GM18517 (cell line): ENCODE results near the gene RNF149.
A peak's percentile ranks its signal among the peaks of the same experiment; 100 is the strongest.

Experiments
- ATAC-seq: cut with Tn5 transposase; IDR thresholded peaks from one replicate; pipeline ENCODE4 v1.9.1; 2021; ENCODE audit warnings: mild to moderate bottlenecking, moderate library complexity; ENCODE audit not compliant: unreplicated experiment

Gene RNF149

DNA sequence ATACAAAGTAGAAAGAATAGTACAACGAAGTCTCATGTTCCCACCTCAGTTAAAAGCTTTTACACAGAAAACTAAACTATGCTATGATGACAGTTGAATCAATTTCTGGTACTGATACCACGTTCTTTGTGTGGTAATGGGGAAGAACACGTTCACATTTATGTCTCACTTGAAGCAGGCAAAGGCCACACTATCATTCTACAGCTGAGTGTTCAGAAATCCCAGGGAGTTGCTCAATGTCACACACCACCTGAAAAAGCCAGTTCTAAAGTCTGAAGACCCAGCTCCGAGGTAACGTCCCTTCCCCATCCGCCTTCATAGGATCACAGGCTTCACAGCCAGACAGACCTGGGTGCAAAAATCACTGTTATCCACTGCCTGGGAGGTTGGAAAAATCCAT lies 8.9 kb downstream of the RNF149 start:
- ATAC-seq: no peak

DNA sequence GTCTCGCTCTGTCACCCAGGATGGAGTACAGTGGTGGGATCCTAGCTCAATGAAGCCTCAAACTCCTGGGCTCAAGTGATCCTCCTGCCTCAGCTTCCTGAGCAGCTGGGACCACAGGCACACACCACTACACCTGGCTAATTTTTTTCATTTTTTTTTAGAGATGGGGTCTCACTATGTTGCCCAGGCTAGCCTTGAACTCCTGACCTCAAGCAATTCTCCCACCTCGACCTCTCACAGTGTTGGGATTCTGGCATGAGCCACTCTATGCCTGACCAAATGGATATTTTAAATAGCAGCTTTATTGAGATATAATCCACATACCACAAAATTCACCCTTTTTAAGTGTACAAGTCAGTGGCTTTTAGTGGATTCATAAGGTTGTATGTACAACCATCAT lies 11.1 kb downstream of the RNF149 start:
- ATAC-seq: no peak

DNA sequence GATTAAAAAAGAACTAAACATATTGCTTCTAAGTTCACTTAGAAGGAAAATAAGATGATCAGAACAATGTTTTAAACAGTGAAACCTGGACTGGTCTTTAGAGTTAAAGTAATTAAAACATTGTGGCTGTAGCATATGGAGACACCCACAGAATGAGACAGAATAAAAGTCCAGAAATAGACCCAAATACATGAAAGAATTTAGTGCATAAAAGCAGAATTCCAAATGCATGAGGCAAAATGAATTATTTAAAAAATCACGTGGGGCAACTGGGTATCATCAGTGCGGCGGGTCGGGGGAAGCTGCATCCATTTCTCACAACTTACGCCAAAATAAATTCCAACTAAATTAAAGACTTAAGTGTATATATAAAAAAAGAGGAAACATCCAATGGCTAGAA lies 12.1 kb downstream of the RNF149 start:
- ATAC-seq: no peak

DNA sequence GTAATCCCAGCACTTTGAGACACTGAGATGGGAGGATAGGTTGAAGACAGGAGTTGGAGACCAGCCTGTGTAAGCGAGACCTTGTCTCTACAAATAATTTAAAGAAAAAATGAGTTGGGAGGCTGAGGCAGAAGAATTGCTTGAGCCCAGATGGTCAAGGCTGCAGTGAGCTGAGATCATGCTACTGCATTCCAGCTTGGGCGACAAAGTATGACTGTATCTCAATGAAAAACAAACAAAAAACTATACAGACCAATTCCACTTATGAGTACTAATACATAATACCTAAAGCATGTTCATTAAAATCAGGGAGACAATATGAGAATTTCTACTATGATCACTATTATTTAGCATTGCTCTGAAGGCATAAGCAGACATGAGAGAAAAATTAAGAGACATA lies 12.6 kb downstream of the RNF149 start:
- ATAC-seq: no peak

DNA sequence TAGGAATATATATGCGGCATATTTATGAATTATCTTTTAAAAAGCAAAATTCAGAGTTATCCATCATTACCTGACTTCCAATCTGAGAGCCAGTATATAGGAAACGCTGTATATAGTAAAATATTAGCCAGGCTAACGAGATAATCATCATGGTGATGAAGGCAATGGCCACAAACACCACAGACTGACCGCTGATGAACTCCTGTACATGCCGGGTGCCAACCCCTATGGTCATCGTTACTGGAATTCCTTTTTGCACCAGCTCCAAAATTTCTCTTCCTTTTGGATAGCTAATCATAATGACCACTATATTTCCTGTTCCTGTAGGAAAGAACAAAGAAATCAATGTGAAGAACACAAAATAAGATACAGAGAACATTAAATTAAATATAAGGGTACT lies 13.6 kb downstream of the RNF149 start:
- no peak for ATAC-seq

DNA sequence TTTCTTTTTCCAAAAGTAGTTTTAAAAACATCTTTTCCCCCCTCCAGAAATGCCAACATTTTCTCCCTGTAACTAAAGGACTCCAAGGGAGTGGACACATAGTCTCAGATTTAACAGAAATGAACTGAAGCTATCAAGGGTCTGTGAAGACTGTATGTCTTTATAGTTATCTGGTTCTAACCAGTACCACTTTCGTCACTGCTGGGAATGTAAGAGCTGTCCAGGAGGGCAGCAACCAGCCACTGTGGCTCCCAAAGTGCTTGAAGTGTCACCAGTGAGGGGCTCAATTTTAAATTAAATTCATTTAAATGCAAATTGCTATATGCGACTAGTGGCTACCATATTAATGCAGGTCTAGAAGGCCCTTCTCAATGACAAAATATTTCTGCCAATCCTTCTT lies 15.0 kb downstream of the RNF149 start:
- no peak for ATAC-seq

DNA sequence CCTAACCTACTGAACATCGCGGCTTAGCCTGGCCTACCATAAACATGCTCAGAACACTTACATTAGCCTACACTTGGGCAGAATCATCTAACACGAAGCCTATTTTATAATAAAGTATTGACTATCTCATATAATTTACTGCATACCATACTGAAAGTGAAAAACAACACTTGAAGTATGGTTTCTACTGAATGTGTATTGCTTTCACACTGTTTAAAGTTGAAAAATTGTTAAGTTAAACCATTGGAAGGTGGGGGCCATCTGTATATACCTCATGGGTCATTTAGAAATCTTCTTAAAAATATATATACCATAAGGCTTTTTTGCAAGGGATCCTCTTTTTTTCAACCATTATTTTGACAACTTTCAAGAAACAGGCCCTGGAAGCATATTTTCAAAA lies 16.5 kb downstream of the RNF149 start:
- ATAC-seq: peak; percentile 59

DNA sequence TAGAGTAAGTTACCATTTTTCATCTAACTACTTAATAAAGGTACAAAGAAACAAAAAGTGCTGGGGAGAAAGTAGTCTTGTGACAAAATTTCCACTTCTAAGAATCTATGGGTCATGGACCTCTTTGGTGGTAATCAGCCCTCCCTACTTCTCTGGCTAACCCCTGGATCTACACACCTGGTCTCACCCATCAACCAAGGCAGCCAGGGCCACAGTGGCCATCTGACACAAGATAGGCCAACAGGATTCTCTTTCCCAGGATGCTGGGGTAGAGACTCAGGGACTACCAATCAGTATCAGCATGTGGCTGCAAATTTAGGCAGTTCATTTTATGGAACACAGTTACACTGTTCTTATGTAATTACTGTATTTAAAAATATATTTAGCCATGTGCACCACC lies 17.8 kb downstream of the RNF149 start:
- no peak for ATAC-seq

DNA sequence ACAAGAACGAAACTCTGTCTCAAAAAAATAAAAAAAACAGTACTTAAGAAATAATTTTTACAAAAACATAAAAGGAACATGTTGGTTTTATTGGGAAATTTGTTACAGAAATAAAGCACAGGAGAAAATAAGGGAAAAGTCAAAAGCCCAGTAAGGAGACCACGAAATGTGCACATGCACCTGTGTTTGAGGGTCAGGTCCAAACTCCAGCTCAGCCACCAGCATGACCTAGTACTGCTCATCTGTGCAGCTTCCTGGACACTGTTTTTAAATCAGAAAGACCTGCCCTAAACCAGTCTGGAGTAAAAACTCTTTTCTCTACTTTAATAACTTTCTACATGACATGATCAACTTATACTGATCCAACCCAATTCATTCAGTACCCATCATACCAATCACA lies 21.2 kb downstream of the RNF149 start:
- ATAC-seq: no peak

DNA sequence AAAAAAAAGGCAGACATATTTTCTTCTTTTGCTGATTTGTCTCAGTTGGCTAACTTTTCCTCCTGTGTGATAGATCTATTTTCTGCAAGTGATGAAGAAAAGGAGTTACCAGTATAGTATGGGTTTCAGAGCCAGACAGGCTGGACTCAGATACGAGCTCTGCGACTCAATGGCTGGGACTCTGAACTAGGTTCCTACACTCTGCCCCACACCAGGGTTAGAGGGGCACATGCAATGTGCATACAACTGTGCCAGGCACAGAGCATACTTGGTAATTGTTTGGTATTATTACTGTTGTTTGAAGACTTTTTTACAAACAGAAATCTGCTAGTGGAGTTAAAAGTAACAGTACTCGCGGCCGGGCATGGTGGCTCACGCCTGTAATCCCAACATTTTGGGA lies 21.8 kb downstream of the RNF149 start:
- ATAC-seq: no peak

DNA sequence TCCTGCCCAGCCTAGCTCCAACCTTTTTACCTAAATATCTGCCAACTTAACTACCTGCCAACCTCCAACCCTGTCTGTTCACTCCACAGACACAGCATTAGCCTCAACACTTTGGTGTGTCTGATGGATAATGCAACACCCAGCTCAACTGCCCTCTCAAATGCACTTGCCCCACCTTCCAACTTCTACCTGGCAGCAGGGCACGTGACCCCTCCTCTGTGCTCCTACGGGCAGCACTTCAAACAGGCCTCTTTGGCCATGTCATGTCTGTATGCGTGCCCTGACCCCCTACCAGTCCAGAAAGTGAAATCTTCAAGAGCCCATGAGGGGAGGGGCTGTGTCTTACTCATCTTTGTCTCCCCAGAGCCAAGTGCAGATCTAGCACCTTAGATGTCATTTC lies 25.5 kb downstream of the RNF149 start:
- ATAC-seq: no peak

DNA sequence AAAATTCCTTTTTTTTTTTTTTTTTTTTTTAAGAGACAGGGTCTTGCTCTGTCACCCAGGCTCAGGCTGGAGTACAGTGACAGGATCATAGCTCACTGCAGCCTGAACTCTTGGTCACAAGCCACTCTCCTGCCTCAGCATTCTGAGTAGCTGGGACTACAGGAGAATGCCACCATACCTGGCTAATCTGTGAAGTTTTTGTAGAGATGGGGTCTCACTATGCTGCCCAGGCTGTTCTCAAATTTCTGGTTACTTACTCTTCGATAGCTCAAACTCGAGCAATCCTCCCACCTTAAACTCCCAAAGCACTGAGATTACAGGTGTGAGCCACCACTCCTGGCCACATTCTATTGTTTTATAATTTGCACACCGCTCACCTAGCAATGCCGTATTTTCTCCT lies 27.0 kb downstream of the RNF149 start:
- ATAC-seq: no peak

DNA sequence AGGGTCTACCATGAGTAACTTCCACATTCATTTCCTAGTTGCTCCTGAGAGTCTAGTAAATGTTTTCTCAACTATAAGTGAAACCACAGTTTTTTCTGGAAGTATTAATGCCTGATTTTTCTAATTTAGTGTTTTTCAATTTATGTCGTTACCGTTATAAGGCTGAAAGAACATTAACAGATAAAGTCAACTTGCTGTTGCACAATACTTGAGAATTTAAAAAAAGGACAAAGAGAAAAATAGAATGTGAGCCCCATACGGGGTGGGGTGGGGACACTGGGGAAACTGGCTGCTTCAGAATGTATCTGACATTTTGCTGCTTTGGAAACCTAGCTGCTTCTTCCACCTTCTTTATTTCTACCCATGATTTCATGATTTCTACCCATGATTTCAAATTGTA lies 29.6 kb downstream of the RNF149 start:
- no peak for ATAC-seq

DNA sequence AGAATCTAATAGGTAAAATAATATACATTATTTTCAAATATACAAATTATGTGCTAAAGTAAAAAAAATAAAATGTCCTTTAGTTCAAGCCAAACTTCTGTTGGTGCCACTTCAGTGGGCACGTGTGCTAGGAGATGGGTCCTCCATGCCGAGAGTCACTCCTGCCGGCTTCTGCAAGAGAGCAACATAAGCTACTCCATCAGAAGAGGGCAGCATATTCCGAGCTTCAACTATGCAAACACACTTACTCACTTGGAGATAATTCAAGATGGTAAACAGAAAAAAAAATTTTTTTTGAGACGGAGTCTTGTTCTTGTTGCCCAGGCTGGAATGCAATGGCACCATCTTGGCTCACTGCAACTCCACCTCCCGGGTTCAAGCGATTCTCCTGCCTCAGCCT lies 31.4 kb downstream of the RNF149 start:
- no peak for ATAC-seq

DNA sequence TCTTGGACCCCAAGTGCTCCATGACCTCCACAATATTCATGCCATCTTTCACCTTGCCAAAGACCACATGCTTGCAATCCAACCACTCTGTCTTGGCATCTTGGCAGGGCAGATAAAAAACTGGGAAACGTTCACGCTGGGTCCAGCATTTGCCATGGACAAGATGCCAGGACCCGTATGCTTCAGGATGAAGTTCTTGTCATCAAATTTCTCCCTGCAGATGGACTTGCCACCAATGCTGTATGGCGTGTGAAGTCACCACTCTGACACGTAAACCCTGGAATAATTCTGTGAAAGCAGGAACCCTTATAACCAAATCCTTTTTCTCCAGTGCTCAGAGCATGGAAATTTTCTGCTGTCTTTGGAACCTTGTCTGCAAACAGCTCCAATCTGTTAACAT lies 34.4 kb downstream of the RNF149 start:
- ATAC-seq: no peak

DNA sequence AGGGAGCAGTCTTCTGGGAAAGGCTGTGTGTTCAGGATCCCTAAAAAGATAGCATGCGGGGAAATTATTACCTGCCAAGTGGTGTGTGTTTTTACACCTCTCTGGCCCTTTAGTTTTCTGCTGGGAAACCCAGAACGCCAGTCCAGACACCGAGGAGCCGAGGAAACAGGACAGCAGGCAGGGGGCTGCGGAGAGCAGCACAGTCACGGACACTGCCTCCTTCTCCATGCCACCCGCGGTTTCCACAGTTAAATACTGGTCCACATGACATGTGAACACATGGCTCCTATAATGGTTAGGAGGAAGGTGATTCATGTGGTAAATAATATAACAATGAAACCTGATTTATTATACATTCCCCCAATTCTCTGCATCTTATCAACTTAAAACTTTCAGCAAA lies 35.4 kb downstream of the RNF149 start:
- ATAC-seq: no peak

DNA sequence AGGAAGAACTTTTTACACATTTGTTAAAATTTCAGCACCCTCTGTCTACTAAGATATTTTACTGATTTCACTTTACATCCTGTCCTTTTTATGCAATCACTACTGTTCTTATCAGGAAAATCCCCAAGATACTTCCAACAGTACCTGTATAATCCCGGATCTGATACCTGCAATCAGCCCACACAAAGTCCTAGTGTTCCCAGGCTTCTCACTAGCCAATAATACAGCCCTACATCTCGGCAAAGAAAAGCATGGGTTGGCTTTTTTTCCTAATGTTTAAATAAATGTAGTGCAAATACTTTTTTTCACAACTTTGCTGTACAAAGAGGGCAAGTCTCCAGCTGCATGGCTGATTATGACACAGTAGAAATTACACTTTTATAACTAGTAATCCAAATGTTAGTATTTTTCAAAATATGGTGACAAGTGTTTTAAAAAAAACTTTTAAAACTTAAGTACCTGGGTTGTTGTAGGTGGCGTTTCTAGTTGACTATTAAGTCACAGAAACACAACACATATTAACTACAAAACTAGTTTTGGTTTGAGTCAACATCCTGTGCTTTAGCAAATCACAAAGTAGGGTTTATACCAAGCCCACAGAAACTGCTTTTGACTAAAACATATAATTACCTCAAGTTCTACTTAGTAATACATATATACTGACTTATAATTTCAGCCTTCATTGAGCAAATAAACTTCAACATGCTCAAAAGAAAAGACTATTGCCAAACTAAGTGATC lies 36.3 kb downstream of the RNF149 start:
- ATAC-seq: peak; percentile 86

DNA sequence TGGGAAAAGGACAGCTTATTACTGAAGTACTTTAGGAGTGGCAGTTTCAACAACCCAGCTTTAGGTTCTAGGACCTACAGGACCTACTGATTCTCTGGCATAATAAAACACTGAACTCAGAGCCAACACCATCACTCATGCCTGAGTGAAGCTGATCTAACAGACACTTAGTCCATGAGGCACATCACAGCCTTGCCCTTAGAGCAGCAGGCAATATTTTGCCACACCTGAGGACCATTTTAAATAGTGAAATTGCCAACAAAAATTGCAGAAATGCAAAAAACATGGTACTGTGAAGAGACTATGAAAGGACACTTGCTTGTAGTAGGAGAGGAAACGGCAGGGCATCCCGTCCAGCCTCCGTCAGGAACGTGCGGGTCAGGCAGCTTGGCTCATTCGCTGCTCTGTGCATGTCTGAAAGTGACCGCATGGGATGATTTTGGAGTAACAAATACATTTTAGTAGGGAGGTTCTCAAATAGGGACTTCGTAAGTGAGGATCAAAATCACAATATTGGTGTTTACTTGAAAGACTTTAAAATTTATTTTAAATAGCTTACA lies 37.7 kb downstream of the RNF149 start:
- no peak for ATAC-seq

DNA sequence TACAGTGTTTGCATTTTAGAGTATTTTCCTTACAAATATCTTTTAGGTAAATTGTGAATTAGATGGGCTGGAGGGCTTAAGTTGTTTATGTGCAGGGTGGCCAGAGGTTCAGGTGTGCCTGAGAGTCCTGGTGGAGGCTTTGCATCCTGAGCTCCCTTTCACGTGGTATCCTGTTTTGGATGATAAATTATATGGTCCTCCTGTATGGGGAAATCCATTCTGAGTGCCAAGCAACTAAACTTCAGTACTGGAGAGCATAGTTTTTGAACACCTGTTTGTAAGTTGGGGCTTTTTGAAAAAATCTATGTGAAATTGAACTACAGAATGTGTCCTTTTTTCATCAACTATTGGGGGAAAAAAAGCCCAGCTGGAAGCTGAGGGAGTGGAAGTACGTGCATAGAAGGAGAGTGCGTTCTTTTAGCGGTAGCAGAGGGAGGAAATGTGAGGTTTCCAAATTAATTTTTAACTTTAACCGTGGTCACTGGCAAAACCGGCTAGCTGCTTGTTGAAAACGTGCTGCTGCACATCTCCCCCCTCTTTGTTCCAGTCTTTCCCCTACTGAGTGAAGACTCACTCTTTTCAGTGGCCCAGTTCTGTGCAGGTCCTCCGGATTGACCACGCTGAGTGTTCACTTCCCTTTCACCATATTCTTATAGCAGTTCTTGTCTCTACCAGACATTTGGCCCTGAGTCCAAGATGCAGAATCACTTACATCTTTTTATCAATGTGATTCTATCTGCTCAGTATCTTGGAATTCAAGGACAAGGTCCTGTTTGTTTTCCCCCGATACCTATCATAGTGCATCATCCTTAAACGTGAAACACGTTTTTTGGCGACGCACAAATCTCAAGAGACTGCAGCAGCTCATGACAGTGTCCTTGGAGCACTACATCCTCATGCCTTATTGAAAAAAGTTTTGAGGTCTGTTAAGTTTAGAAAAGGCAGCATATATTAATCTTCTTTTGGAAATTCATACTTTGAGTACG lies 40.5 kb downstream of the RNF149 start:
- ATAC-seq: peak; percentile 53

DNA sequence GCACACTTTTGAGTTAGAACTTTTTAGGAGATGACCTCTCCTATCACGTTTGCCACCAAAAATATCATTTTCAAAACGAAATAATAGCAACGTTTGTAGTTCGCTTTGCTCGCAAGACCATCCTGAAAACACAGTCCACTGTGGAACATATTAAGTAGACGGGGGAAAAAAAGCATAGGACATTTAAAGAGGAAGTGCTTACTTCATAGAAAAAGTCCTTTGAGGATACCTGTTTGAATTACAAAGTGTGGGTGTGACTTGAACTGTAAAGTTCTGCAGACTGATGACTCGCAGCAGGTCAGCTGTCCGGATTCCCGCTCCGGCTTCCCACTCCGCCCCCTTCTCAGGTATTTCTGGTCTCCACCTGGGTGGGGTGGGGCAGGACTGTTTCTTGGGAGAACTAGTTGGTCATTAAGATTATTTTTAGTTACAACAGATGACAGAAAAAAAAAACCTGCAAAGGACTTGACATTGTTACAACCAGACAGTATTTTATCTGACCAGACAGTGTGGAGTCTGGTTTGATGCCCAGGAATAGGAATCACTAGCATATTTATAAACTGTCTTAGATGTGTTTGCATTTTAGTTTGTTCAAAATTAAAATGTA lies 42.5 kb downstream of the RNF149 start:
- no peak for ATAC-seq

DNA sequence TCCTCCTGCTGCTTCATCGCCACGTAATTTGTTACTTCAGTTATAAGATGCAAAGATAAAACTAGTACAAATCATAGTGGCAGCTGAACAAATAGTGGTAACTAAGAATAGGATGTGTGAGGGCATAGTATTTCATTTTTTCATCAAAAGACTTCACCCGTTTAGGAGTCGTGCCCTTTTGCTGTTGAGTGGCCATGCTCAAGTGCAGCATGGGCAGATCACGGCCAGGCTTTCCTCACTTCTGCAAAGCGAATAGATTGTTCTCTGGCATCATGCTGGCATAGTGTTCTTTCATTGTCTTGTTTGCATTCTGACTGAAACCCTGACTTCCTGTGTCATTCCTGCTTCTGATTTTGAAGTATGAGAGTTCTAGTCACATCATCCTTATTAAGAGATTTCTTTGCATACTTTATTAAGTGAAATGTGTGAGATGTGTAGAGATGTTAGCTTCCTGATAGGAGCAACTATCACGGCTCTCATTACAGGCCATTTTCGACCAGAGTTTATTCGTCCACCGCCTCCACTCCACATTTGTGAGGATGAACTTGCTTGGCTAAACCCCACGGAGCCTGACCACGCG lies 44.1 kb downstream of the RNF149 start:
- ATAC-seq: no peak
